ENCODE results near the gene MAML2.

DNA sequence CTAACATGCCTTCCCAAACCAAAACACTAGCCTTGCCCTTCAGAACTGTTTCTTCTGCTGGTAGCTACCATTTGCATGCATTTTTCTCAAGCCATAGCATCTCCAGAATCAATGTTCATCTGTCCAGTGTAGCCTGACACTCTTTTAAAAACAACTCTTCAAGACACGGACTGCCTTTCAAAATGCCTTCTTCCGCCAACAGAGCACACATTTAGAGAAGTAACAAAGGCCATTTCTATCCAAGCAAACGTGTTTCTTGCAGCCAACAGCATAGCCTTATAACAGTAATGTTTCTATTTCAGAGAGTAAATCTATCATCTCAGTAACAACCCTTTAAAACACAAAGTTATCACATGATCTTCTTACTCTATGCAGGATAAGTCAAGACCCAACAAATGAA is 275.8 kb downstream of the MAML2 start:
- TF ChIP-seq, protein P1, sequence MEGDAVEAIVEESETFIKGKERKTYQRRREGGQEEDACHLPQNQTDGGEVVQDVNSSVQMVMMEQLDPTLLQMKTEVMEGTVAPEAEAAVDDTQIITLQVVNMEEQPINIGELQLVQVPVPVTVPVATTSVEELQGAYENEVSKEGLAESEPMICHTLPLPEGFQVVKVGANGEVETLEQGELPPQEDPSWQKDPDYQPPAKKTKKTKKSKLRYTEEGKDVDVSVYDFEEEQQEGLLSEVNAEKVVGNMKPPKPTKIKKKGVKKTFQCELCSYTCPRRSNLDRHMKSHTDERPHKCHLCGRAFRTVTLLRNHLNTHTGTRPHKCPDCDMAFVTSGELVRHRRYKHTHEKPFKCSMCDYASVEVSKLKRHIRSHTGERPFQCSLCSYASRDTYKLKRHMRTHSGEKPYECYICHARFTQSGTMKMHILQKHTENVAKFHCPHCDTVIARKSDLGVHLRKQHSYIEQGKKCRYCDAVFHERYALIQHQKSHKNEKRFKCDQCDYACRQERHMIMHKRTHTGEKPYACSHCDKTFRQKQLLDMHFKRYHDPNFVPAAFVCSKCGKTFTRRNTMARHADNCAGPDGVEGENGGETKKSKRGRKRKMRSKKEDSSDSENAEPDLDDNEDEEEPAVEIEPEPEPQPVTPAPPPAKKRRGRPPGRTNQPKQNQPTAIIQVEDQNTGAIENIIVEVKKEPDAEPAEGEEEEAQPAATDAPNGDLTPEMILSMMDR (IDR thresholded peaks at IDR 0.05; ENCODE audit: insufficient read depth, low read length): no peak
- TF ChIP-seq POLR2AphosphoS5 (IDR thresholded peaks at IDR 0.05; ENCODE audit: low read depth): no peak
- TF ChIP-seq, protein P2, sequence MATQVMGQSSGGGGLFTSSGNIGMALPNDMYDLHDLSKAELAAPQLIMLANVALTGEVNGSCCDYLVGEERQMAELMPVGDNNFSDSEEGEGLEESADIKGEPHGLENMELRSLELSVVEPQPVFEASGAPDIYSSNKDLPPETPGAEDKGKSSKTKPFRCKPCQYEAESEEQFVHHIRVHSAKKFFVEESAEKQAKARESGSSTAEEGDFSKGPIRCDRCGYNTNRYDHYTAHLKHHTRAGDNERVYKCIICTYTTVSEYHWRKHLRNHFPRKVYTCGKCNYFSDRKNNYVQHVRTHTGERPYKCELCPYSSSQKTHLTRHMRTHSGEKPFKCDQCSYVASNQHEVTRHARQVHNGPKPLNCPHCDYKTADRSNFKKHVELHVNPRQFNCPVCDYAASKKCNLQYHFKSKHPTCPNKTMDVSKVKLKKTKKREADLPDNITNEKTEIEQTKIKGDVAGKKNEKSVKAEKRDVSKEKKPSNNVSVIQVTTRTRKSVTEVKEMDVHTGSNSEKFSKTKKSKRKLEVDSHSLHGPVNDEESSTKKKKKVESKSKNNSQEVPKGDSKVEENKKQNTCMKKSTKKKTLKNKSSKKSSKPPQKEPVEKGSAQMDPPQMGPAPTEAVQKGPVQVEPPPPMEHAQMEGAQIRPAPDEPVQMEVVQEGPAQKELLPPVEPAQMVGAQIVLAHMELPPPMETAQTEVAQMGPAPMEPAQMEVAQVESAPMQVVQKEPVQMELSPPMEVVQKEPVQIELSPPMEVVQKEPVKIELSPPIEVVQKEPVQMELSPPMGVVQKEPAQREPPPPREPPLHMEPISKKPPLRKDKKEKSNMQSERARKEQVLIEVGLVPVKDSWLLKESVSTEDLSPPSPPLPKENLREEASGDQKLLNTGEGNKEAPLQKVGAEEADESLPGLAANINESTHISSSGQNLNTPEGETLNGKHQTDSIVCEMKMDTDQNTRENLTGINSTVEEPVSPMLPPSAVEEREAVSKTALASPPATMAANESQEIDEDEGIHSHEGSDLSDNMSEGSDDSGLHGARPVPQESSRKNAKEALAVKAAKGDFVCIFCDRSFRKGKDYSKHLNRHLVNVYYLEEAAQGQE (IDR thresholded peaks at IDR 0.05; ENCODE audit: insufficient replicate concordance, low read depth): no peak

Data from HL-60 (cell line).